GM23248 (cell line): ENCODE results near the gene PEX10. TPM values are rescaled to one million over a fixed set of nuclear protein-coding genes. Genes with fewer than 3 reads are reported as not detected.

ENCODE experiments used
- DNase-seq: peaks from one replicate; pipeline ENCODE4 v3.0.0-alpha.2; 2015
- H2AFZ ChIP-seq: fragments of 200-600 bp; sonication (generic); 2 replicates; pipeline ENCODE4 v1.6.1; 2016; ENCODE audit warnings: antibody characterized with exemption
- H3F3A ChIP-seq: fragments of 200-600 bp; sonication (generic); 2 replicates; pipeline ENCODE4 v1.6.1; 2016; ENCODE audit warnings: mild to moderate bottlenecking, antibody characterized with exemption, mixed run types; ENCODE audit not compliant: insufficient read depth
- H3K27ac ChIP-seq: fragments of 200-600 bp; sonication (generic); 2 replicates; pipeline ENCODE4 v1.5.1; 2016; ENCODE audit warnings: mild to moderate bottlenecking
- H3K27me3 ChIP-seq: fragments of 200-600 bp; sonication (generic); replicated peaks from 2 replicates; pipeline ENCODE4 v1.6.1; 2016; ENCODE audit warnings: mild to moderate bottlenecking; ENCODE audit not compliant: insufficient read depth
- H3K36me3 ChIP-seq: fragments of 200-600 bp; sonication (generic); 2 replicates; pipeline ENCODE4 v1.6.1; 2016; ENCODE audit warnings: low read depth, mild to moderate bottlenecking
- H3K4me1 ChIP-seq: fragments of 200-600 bp; sonication (generic); 2 replicates; pipeline ENCODE4 v1.6.1; 2016; ENCODE audit warnings: mild to moderate bottlenecking; ENCODE audit not compliant: insufficient read depth
- H3K4me2 ChIP-seq: fragments of 200-600 bp; sonication (generic); one replicate; pipeline ENCODE4 v1.6.1; 2016; ENCODE audit warnings: mild to moderate bottlenecking; ENCODE audit not compliant: unreplicated experiment
- H3K4me3 ChIP-seq: fragments of 200-600 bp; sonication (generic); 2 replicates; pipeline ENCODE4 v1.5.1; 2016; ENCODE audit warnings: mild to moderate bottlenecking
- H3K79me2 ChIP-seq: fragments of 200-600 bp; sonication (generic); 2 replicates; pipeline ENCODE4 v1.6.1; 2016; ENCODE audit warnings: mild to moderate bottlenecking; ENCODE audit not compliant: insufficient read depth
- H3K9ac ChIP-seq: fragments of 200-600 bp; sonication (generic); 2 replicates; pipeline ENCODE4 v1.6.1; 2016; ENCODE audit warnings: mild to moderate bottlenecking
- H3K9me2 ChIP-seq: fragments of 200-600 bp; sonication (generic); 2 replicates; pipeline ENCODE4 v1.6.1; 2016; ENCODE audit warnings: mixed run types, mild to moderate bottlenecking, moderate library complexity; ENCODE audit not compliant: insufficient read depth
- H3K9me3 ChIP-seq: fragments of 200-600 bp; sonication (generic); one replicate; pipeline ENCODE4 v1.6.1; 2017; ENCODE audit warnings: low read depth
- H4K20me1 ChIP-seq: fragments of 200-600 bp; sonication (generic); 2 replicates; pipeline ENCODE4 v1.6.0; 2016; ENCODE audit not compliant: insufficient read depth
- EZH2 ChIP-seq: fragments of 200-600 bp; sonication (generic); IDR thresholded peaks from 2 replicates; pipeline ENCODE4 v1.6.1; 2018; ENCODE audit warnings: antibody characterized with exemption, mild to moderate bottlenecking; ENCODE audit not compliant: insufficient read depth, poor library complexity, severe bottlenecking
- EZH2phosphoT487 ChIP-seq: fragments of 200-600 bp; sonication (generic); IDR thresholded peaks from 2 replicates; pipeline ENCODE4 v1.6.1; 2018; ENCODE audit warnings: antibody characterized with exemption, moderate library complexity, mild to moderate bottlenecking, low read depth; ENCODE audit not compliant: insufficient read depth
- WGBS, 2 experiments: methylation state at CpG; one replicate each; pipeline ENCODE4 v1.1.6; 2015 to 2017; ENCODE audit warnings: low lambda C conversion rate in 2 of 2, low coverage in 1 of 2; ENCODE audit errors: missing lambda C conversion rate in 2 of 2; 5-methylcytosine and 5-hydroxymethylcytosine counted together
- in situ Hi-C: fragments of 300-500 bp; cut with MboI; formaldehyde crosslinking; loops from 2 replicates; pipeline ENCODE4 v1.15.0; 2020
- polyA plus RNA-seq: library from polyadenylated mRNA; unstranded; fragments of >200 nt; fragmentation: Nextera tagmentation; extraction: Ambion mirVana; gene quantifications from 2 replicates; pipeline ENCODE4 v1.2.1, GENCODE V29; 2016
- total RNA-seq: library from RNA; depleted of rRNA; stranded (reverse); fragments of >200 nt; shearing (Covaris generic); gene quantifications from 2 replicates; pipeline ENCODE4 v1.2.3, GENCODE V29; 2014

Gene PEX10
- total and polyA plus RNA-seq, 2 experiments from 2014 or later = 24.7 to 51.3 TPM

DNA sequence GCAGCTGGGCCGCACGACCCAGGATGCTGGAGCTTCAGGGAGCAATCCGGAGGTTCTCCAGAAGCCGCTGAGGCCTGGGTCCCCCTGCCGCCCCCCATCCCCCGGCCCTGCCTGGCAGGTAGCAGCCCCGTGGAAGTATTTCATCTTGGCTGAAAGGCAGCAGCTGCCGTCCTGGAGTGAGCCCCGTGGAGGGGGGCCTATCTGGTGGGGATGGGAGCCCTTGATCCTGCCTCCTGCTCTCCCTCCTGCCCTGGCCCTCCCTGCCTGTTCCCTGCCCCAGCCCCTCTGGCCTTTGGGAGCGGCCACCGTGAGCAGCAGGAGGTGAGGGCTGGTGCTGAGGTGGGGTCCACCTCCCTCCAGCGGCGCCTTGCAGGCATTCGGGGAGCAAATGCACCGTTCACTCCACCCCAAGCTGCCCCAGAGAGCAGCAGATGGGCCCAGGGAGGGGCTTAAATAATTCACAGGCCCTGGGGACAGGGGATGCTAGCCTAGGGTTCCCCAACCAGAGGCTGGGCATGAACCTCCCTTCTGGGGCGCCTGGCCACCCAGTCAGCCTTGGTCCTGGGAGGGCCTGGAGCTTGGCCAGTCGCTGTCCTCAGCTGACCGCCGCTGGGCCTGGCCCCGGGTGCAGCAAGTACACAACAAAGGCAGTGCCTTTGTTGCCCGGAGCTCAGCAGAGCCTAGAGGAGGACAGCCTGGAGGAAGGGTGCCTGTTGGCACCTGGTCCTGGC is 40.0 kb upstream of the PEX10 start:
- in situ Hi-C loops = no loop called here
- Histone ChIP-seq H3K27me3 (no peaks in the 10 kb centered on the region), H3K36me3 (no peaks in the 10 kb centered on the region), H3K9ac (peak overlapping the region; percentile 19), H3F3A (no peaks in the 10 kb centered on the region), H3K4me1 (peaks cover 16% of the 10 kb centered on the region), H3K79me2 (no peaks in the 10 kb centered on the region), H3K4me2 (peak overlapping the region; percentile 16), H4K20me1 (no peaks in the 10 kb centered on the region), H3K9me2 (no peaks in the 10 kb centered on the region), H2AFZ (no peak overlapping the region), H3K9me3 (no peaks in the 10 kb centered on the region), H3K4me3 (no peak overlapping the region), H3K27ac (no peak overlapping the region)
- DNase-seq = no peak
- no peak for TF ChIP-seq EZH2
- no peak for TF ChIP-seq EZH2phosphoT487
- WGBS, 2 experiments = 47% methylated on average over 19 to 21 of the region's 21 CpGs

DNA sequence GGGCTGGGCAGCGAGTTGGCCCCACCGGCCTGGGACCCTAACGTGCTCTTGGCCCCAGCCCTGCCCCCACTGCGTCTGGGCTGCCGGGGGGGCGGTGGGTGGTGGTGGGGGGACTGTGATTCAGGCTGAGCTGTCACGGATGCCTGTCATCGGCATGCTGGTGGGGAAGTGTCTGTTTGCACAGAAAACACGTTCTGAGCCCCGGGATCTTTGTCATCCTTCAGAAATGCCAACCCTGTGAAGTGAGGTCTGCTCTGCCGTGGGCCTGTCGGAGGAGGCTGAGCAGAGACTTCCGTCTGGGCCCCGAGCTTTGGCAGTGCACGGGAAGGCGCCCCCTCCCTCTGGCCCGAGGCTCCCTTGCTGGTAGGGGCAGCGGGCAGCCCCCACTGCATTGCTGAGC is 39.4 kb upstream of the PEX10 start:
- WGBS, 2 experiments = 6 to 7% methylated on average over 10 to 18 of the region's 18 CpGs
- Histone ChIP-seq H3K4me2 (peak overlapping the region; percentile 16), H3K4me1 (peaks cover 16% of the 10 kb centered on the region), H3K27me3 (no peaks in the 10 kb centered on the region), H3K9ac (peak overlapping the region; percentile 19; the same call in 1 of the 2 replicates), H3K9me3 (no peaks in the 10 kb centered on the region), H3F3A (no peaks in the 10 kb centered on the region), H3K4me3 (no peak overlapping the region), H2AFZ (no peak overlapping the region), H4K20me1 (no peaks in the 10 kb centered on the region), H3K9me2 (no peaks in the 10 kb centered on the region), H3K27ac (no peak overlapping the region), H3K36me3 (no peaks in the 10 kb centered on the region), H3K79me2 (no peaks in the 10 kb centered on the region)
- peak; percentile 94 for DNase-seq
- in situ Hi-C loops = no loop called here
- TF ChIP-seq EZH2phosphoT487 (no peak), EZH2 (no peak)

DNA sequence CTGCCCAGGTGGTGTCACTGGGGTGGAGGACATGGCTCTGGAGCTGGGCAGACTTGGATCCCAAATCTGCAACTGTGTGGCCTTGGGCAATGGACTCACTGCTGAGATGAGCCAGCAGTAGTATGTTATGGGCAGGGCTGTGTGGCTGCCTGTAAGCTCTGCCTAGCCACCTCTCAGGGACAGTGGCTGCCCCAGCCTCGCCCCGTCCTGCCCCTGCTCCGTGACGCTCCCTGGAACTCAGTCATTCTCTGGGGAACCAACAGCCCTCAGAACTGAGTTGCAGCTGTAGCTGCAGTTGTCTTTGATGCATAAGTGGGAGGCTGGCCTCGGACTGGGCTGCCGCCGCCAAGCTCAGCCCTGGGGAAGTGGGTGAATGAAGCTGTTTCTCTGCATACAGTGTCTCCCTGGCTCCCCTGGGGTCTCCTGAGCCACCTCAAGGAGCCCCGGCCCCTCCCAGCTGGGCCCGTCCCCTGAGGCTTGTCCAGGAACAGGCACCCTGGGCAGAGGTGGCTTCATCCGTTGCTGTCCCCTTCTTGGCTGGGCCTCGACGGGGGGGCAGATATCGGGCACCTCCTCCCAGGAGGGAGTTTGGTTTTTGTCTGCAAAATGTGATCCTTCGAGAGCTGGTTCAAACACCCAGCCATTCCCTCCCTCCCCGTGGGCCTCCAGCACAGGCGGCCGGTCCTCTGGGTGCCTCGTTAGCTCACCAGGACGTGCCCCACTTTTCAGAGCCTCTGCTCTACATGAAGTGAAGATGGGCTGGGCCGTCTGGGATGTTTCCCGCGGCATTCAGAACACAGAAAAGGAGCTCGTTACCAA is 37.5 kb upstream of the PEX10 start:
- no peaks in the 10 kb centered on the region for H3K36me3 ChIP-seq
- DNase-seq = no peak
- H3F3A ChIP-seq = no peaks in the 10 kb centered on the region
- peaks cover 3% of the 10 kb centered on the region for H3K27me3 ChIP-seq
- no peaks in the 10 kb centered on the region for H3K9me3 ChIP-seq
- 61 to 76% methylated on average over 13 to 23 of the region's 23 CpGs for WGBS, 2 experiments
- H4K20me1 ChIP-seq = no peaks in the 10 kb centered on the region
- H2AFZ ChIP-seq = no peak overlapping the region
- no peak overlapping the region for H3K4me3 ChIP-seq
- H3K79me2 ChIP-seq = no peaks in the 10 kb centered on the region
- H3K27ac ChIP-seq = no peak overlapping the region
- in situ Hi-C loops = no loop called here
- no peak for TF ChIP-seq EZH2phosphoT487
- TF ChIP-seq EZH2 = no peak
- H3K4me1 ChIP-seq = peaks cover 16% of the 10 kb centered on the region
- H3K9ac ChIP-seq = no peak overlapping the region
- no peak overlapping the region for H3K4me2 ChIP-seq
- H3K9me2 ChIP-seq = no peaks in the 10 kb centered on the region

DNA sequence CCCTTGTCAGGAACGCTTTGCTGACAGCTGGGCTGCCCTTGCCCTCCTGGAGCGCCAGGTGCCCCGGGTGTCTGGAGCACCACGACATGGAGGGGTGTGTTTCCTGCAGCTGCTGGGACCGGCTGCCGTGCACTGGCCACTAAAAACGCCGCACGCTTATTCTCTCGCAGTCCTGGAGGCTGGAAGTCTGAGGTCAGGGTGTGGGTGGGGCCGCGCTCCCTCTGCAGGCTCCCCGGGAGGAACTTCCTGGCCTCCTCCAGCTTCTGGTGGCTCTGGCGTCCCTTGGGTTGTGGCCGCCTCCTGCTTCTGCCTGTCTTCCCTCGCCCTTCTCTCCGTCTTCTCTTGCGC is 35.7 kb upstream of the PEX10 start:
- Histone ChIP-seq H3K4me1 (peaks cover 16% of the 10 kb centered on the region), H3K4me2 (no peak overlapping the region), H3K27me3 (peaks cover 13% of the 10 kb centered on the region), H2AFZ (no peak overlapping the region), H3K36me3 (no peaks in the 10 kb centered on the region), H3K9me2 (no peaks in the 10 kb centered on the region), H3K79me2 (no peaks in the 10 kb centered on the region), H3K27ac (no peak overlapping the region), H3K4me3 (no peak overlapping the region), H3F3A (no peaks in the 10 kb centered on the region), H3K9me3 (no peaks in the 10 kb centered on the region), H3K9ac (no peak overlapping the region), H4K20me1 (no peaks in the 10 kb centered on the region)
- no peak for TF ChIP-seq EZH2
- no peak for TF ChIP-seq EZH2phosphoT487
- WGBS, 2 experiments = 52 to 56% methylated on average over 14 to 18 of the region's 18 CpGs
- peak; percentile 38 for DNase-seq
- in situ Hi-C loops = no loop called here
